A549 (cell line): ENCODE results near the gene NSL1.

Source experiments
- EP300 ChIP-seq, 2 experiments: fragments of >200 bp; sonication (Bioruptor Twin); formaldehyde crosslinking; IDR thresholded peaks; 2 replicates in 1 of 2; 3 replicates in 1 of 2; pipeline ENCODE4 v1.6.1; 2016 to 2017
- HOXB5 ChIP-seq: fragments of 250-450 bp; sonication (Bioruptor Pico); IDR thresholded peaks from 2 replicates; pipeline ENCODE4 v1.5.0; 2020; ENCODE audit warnings: mild to moderate bottlenecking, moderate library complexity
- JUNB ChIP-seq: fragments of >200 bp; sonication (Bioruptor Twin); formaldehyde crosslinking; IDR thresholded peaks from 2 replicates; pipeline ENCODE4 v1.6.1; 2016
- POLR2A ChIP-seq: IDR thresholded peaks from 2 replicates; pipeline ENCODE4 v1.6.1; 2012; ENCODE audit warnings: mild to moderate bottlenecking, low read length
- RFX5 ChIP-seq: fragments of 450-650 bp; IDR thresholded peaks from 2 replicates; pipeline ENCODE4 v1.7.1; 2014; ENCODE audit warnings: antibody characterized with exemption, mild to moderate bottlenecking, moderate library complexity
- ZSCAN20 ChIP-seq: fragments of 250-450 bp; sonication (Bioruptor Pico); IDR thresholded peaks from 2 replicates; pipeline ENCODE4 v1.8.0; 2022; ENCODE audit warnings: mild to moderate bottlenecking, moderate library complexity
- TF ChIP-seq, protein P1 (sequence below): fragments of 200-600 bp; sonication (generic); IDR thresholded peaks from 2 replicates; pipeline ENCODE4 v1.6.1; 2016; ENCODE audit warnings: antibody characterized with exemption, mild to moderate bottlenecking, moderate library complexity
- TF ChIP-seq, protein P2 (sequence below): fragments of >200 bp; sonication (Bioruptor Twin); formaldehyde crosslinking; IDR thresholded peaks from 3 replicates; pipeline ENCODE4 v1.5.1; 2016

DNA sequence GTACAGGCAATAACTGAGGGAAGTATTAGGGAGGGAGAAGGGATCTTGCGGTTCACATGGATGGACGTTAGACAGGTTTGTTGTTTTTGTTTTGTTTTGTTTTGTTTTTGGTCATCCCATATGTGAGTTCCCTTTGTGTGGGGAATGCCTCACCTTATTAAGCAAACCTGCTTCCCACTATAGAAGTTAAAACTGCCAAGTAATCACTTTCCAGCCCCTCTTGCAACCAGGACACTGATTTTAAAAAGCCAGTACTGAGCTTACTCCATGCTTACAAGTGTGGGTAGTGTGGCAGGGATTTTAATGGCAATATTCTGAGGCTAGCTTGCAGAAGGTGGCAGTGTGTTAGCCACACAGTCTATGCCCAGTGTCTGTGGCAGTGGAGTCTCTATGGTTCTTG, 29.4 kb upstream of the NSL1 start:
- TF ChIP-seq POLR2A (no peak), ZSCAN20 (CRISPR knock-in tag) (no peak), EP300 (IDR thresholded peaks at IDR 0.05) (no peak), HOXB5 (CRISPR knock-in tag) (no peak), JUNB (no peak), RFX5 (no peak)
- TF ChIP-seq, protein P1, sequence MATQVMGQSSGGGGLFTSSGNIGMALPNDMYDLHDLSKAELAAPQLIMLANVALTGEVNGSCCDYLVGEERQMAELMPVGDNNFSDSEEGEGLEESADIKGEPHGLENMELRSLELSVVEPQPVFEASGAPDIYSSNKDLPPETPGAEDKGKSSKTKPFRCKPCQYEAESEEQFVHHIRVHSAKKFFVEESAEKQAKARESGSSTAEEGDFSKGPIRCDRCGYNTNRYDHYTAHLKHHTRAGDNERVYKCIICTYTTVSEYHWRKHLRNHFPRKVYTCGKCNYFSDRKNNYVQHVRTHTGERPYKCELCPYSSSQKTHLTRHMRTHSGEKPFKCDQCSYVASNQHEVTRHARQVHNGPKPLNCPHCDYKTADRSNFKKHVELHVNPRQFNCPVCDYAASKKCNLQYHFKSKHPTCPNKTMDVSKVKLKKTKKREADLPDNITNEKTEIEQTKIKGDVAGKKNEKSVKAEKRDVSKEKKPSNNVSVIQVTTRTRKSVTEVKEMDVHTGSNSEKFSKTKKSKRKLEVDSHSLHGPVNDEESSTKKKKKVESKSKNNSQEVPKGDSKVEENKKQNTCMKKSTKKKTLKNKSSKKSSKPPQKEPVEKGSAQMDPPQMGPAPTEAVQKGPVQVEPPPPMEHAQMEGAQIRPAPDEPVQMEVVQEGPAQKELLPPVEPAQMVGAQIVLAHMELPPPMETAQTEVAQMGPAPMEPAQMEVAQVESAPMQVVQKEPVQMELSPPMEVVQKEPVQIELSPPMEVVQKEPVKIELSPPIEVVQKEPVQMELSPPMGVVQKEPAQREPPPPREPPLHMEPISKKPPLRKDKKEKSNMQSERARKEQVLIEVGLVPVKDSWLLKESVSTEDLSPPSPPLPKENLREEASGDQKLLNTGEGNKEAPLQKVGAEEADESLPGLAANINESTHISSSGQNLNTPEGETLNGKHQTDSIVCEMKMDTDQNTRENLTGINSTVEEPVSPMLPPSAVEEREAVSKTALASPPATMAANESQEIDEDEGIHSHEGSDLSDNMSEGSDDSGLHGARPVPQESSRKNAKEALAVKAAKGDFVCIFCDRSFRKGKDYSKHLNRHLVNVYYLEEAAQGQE, result no peak
- TF ChIP-seq, protein P2, sequence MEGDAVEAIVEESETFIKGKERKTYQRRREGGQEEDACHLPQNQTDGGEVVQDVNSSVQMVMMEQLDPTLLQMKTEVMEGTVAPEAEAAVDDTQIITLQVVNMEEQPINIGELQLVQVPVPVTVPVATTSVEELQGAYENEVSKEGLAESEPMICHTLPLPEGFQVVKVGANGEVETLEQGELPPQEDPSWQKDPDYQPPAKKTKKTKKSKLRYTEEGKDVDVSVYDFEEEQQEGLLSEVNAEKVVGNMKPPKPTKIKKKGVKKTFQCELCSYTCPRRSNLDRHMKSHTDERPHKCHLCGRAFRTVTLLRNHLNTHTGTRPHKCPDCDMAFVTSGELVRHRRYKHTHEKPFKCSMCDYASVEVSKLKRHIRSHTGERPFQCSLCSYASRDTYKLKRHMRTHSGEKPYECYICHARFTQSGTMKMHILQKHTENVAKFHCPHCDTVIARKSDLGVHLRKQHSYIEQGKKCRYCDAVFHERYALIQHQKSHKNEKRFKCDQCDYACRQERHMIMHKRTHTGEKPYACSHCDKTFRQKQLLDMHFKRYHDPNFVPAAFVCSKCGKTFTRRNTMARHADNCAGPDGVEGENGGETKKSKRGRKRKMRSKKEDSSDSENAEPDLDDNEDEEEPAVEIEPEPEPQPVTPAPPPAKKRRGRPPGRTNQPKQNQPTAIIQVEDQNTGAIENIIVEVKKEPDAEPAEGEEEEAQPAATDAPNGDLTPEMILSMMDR, result no peak
